GM12874 (cell line): ENCODE measurements around the gene VSTM4.

Experiments
- CTCF ChIP-seq: IDR thresholded peaks from 2 replicates; pipeline ENCODE4 v1.5.1; 2011; ENCODE audit warnings: low read depth, mild to moderate bottlenecking, control low read depth, low read length, moderate library complexity; ENCODE audit not compliant: insufficient read depth

VSTM4 gene

GRCh38 chr10:49109669-49110340 is 5.5 kb downstream of the VSTM4 start:
- TF ChIP-seq CTCF, result no peak

GRCh38 chr10:49108656-49109055 is 6.7 kb downstream of the VSTM4 start:
- no peak for TF ChIP-seq CTCF

GRCh38 chr10:49107887-49108267 is 7.4 kb downstream of the VSTM4 start:
- TF ChIP-seq CTCF, result no peak

- no peak for TF ChIP-seq CTCF
These were observed 8.0 kb downstream of the VSTM4 start for GRCh38 chr10:49107111-49107886.

- TF ChIP-seq CTCF, result no peak
These were observed 8.9 kb downstream of the VSTM4 start for GRCh38 chr10:49106451-49106850.

- TF ChIP-seq CTCF, result no peak
These were observed 10.2 kb downstream of the VSTM4 start for GRCh38 chr10:49105076-49105475.

- no peak for TF ChIP-seq CTCF
These were observed 11.0 kb downstream of the VSTM4 start for GRCh38 chr10:49104323-49104722.
